Stimulated activated memory B cell treated with anti-CD40 and anti-IgM and Interleukin-4, amounts not matched to agents 10 μg/mL and 1 μg/mL and 100 μg/mL, for 72 hours (primary cell): Measurements from ENCODE around the gene MVP.
A peak's percentile ranks its signal among the peaks of the same experiment; 100 is the strongest.
"Not testable (repeated sequence)": the region's sequence is repeated elsewhere in the genome, so short reads cannot be mapped to it uniquely, and the experiment has no call there.

Experiments used
- ATAC-seq: fragments of 150-1000 bp; cut with Tn5 transposase; 2 replicates; pipeline ENCODE4 v1.10.0; 2021
- H3K27ac Mint-ChIP-seq: one replicate; pipeline ENCODE4 v1.8.0; 2022; ENCODE audit warnings: mild to moderate bottlenecking, mixed read lengths
- H3K27me3 Mint-ChIP-seq: one replicate; pipeline ENCODE4 v1.8.0; 2022; ENCODE audit warnings: mixed read lengths
- H3K36me3 Mint-ChIP-seq: one replicate; pipeline ENCODE4 v1.8.0; 2022; ENCODE audit warnings: mixed read lengths
- H3K4me1 Mint-ChIP-seq: one replicate; pipeline ENCODE4 v1.8.0; 2022; ENCODE audit warnings: mixed read lengths
- H3K4me3 Mint-ChIP-seq: one replicate; pipeline ENCODE4 v1.8.0; 2022; ENCODE audit warnings: mild to moderate bottlenecking, moderate library complexity, mixed read lengths
- H3K9me3 Mint-ChIP-seq: one replicate; pipeline ENCODE4 v1.8.0; 2022; ENCODE audit warnings: mixed read lengths

The MVP gene

GRCh38 chr16:29820271-29820701 lies at the start of gene MVP:
TSS of gene MVP (plus strand) at chr16:29820462. CDS start at chr16:29830550, 10,088 bp downstream.
- H3K4me1 Mint-ChIP-seq: peaks cover 70% of the 10 kb centered on the region
- H3K4me3 Mint-ChIP-seq: peak within 1 kb of the TSS; percentile 94
- no peaks in the 10 kb centered on the region for H3K9me3 Mint-ChIP-seq
- peak; percentile 49 for ATAC-seq
- H3K27me3 Mint-ChIP-seq: no peaks in the 10 kb centered on the region
- peaks cover 28% of the 10 kb centered on the region for H3K36me3 Mint-ChIP-seq
- H3K27ac Mint-ChIP-seq: peak within 1 kb of the TSS; percentile 84

GRCh38 chr16:29772330-29772729 lies 47.9 kb upstream of the MVP start:
- H3K36me3 Mint-ChIP-seq, H3K4me1 Mint-ChIP-seq, ATAC-seq, H3K27me3 Mint-ChIP-seq, H3K27ac Mint-ChIP-seq, H3K4me3 Mint-ChIP-seq, H3K9me3 Mint-ChIP-seq: not testable (repeated sequence)

GRCh38 chr16:29774730-29775129 lies 45.5 kb upstream of the MVP start:
- H3K4me3 Mint-ChIP-seq: no peak overlapping the region

GRCh38 chr16:29775742-29776408 lies 44.4 kb upstream of the MVP start:
- peaks cover 7% of the 10 kb centered on the region for H3K4me1 Mint-ChIP-seq
- H3K27ac Mint-ChIP-seq: no peak overlapping the region
- no peak for ATAC-seq
- no peak overlapping the region for H3K4me3 Mint-ChIP-seq
- H3K27me3 Mint-ChIP-seq: no peaks in the 10 kb centered on the region
- no peaks in the 10 kb centered on the region for H3K9me3 Mint-ChIP-seq
- H3K36me3 Mint-ChIP-seq: no peaks in the 10 kb centered on the region

More at GRCh38 chr16:29774730-29775129, 45.5 kb upstream of the MVP start:
- no peaks in the 10 kb centered on the region for H3K36me3 Mint-ChIP-seq
- ATAC-seq: no peak
- H3K4me1 Mint-ChIP-seq: peaks cover 6% of the 10 kb centered on the region
- no peak overlapping the region for H3K27ac Mint-ChIP-seq
- no peaks in the 10 kb centered on the region for H3K9me3 Mint-ChIP-seq
- no peaks in the 10 kb centered on the region for H3K27me3 Mint-ChIP-seq

DNA sequence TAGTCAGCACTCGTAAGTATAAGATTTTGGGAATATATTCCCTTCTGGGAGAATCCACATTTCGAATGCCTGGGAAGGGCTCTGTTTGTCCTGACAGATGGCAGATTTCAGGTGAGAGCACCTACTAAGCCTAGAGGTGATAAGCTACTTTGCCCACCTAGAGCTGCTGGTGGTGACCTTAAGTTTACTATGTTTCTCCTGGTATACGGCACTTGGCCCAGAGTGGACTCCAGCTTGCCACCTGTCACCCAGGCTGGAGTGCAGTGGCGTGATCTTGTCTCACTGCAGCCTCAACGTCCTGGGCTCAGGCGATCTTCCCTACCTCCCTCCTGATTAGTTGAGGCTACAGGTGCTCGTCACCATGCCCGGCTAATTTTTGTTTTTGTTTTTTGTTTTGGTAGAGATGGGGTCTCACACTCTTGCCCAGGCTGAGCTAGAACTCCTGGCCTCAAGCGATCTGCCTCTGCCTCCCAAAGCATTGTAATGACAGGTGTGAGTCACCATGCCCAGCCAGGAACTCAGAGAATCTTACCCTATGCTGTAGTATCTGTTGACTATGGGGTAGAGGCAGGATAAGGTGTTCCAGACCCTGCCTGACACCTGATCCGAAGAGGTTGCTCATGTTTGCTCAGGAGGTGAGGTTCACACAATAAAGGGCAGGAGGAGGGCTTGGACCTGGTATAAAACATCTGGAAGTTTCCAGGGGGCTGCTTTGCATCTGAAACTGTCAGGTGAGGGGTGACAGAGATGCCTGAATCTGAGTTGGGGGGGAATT lies 42.5 kb upstream of the MVP start, which contains the start of gene ZG16:
Gene ZG16, plus strand, starts transcription at position 681 of the 775 bp plus-strand sequence. CDS start 1,011 bp downstream, outside the sequence.
- Mint-ChIP-seq H3K4me1 (peaks cover 7% of the 10 kb centered on the region), H3K4me3 (no peak within 1 kb of the TSS), H3K27ac (no peak within 1 kb of the TSS), H3K27me3 (no peaks in the 10 kb centered on the region), H3K36me3 (no peaks in the 10 kb centered on the region), H3K9me3 (no peaks in the 10 kb centered on the region)
- ATAC-seq: no peak

- H3K4me1 Mint-ChIP-seq: peaks cover 7% of the 10 kb centered on the region
Observed at GRCh38 chr16:29779474-29779873, 40.8 kb upstream of the MVP start.

DNA sequence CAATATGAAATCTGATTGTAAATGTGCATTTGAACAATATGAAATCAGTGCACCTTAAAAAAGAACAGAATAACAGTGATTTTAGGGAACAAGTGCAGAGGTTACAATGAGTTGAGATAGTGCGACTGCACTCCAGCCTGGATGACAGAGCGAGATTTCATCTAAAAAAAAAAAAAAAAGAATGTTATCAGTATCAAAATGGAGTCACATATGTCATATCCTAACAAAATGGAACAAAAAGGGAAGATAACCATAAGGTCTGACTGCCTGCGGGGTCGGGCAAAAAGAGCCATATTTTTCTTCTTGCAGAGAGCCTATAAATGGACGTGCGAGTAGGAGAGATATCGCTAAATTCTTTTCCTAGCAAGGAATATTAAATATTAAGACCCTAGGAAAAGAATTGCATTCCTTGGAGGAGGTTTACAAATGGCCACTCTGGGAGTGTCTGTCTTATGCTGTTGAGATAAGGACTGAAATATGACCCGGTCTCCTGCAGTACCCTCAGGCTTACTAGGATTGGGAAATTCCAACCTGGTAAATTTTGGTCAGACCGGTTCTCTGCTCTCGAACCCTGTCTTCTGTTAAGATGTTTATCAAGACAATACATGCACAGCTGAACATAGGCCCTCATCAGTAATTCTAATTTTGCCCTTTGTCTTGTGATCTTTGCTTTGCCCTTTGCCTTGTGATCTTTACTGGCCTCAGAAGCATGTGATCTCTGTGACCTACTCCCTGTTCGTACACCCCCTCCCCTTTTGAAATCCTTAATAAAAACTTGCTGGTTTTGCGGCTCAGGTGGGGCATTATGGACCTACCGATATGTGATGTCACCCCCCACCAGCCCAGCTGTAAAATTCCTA lies 36.9 kb upstream of the MVP start:
- not testable (repeated sequence) for H3K4me3 Mint-ChIP-seq, H3K9me3 Mint-ChIP-seq, H3K27me3 Mint-ChIP-seq, H3K36me3 Mint-ChIP-seq, ATAC-seq
- peaks cover 16% of the 10 kb centered on the region for H3K4me1 Mint-ChIP-seq
- H3K27ac Mint-ChIP-seq: peak overlapping the region; percentile 45

More at GRCh38 chr16:29779474-29779873, 40.8 kb upstream of the MVP start:
- no peaks in the 10 kb centered on the region for H3K36me3 Mint-ChIP-seq
- no peak for ATAC-seq
- no peaks in the 10 kb centered on the region for H3K9me3 Mint-ChIP-seq
- H3K27me3 Mint-ChIP-seq: no peaks in the 10 kb centered on the region
- H3K27ac Mint-ChIP-seq: no peak overlapping the region
- H3K4me3 Mint-ChIP-seq: no peak overlapping the region

- no peak overlapping the region for H3K4me3 Mint-ChIP-seq
- H3K9me3 Mint-ChIP-seq: no peaks in the 10 kb centered on the region
- no peaks in the 10 kb centered on the region for H3K27me3 Mint-ChIP-seq
- ATAC-seq: no peak
- H3K36me3 Mint-ChIP-seq: no peaks in the 10 kb centered on the region
- peaks cover 16% of the 10 kb centered on the region for H3K4me1 Mint-ChIP-seq
- peak overlapping the region; percentile 77 for H3K27ac Mint-ChIP-seq
Observed at GRCh38 chr16:29784157-29784556, 36.1 kb upstream of the MVP start.

- peak; percentile 86 for ATAC-seq
- peaks cover 16% of the 10 kb centered on the region for H3K4me1 Mint-ChIP-seq
- peak overlapping the region; percentile 72 for H3K4me3 Mint-ChIP-seq
- peak overlapping the region; percentile 77 for H3K27ac Mint-ChIP-seq
- no peaks in the 10 kb centered on the region for H3K9me3 Mint-ChIP-seq
- H3K36me3 Mint-ChIP-seq: no peaks in the 10 kb centered on the region
- H3K27me3 Mint-ChIP-seq: no peaks in the 10 kb centered on the region
Observed at GRCh38 chr16:29784901-29785500, 35.3 kb upstream of the MVP start.

GRCh38 chr16:29787155-29787554 lies 33.1 kb upstream of the MVP start:
- not testable (repeated sequence) for H3K27me3 Mint-ChIP-seq, H3K27ac Mint-ChIP-seq, H3K4me3 Mint-ChIP-seq, H3K9me3 Mint-ChIP-seq, H3K36me3 Mint-ChIP-seq, ATAC-seq
- H3K4me1 Mint-ChIP-seq: peaks cover 16% of the 10 kb centered on the region

- Mint-ChIP-seq H3K27me3 (no peaks in the 10 kb centered on the region), H3K36me3 (peaks cover 7% of the 10 kb centered on the region), H3K9me3 (no peaks in the 10 kb centered on the region), H3K4me3 (peak overlapping the region; percentile 85), H3K4me1 (peaks cover 30% of the 10 kb centered on the region), H3K27ac (peak overlapping the region; percentile 85)
- peak; percentile 0 for ATAC-seq
Observed at GRCh38 chr16:29789775-29790182, 30.5 kb upstream of the MVP start.

- H3K4me1 Mint-ChIP-seq: peaks cover 25% of the 10 kb centered on the region
- ATAC-seq: peak; percentile 100
- peak within 1 kb of the TSS; percentile 85 for H3K27ac Mint-ChIP-seq
- H3K9me3 Mint-ChIP-seq: no peaks in the 10 kb centered on the region
- H3K4me3 Mint-ChIP-seq: peak within 1 kb of the TSS; percentile 85
- H3K27me3 Mint-ChIP-seq: no peaks in the 10 kb centered on the region
- H3K36me3 Mint-ChIP-seq: peaks cover 7% of the 10 kb centered on the region
Observed at GRCh38 chr16:29790183-29790948, 29.9 kb upstream of the MVP start, which contains the start of gene KIF22. TSS of gene KIF22 (plus strand) at chr16:29790751. CDS start at chr16:29790760, 9 bp downstream.

DNA sequence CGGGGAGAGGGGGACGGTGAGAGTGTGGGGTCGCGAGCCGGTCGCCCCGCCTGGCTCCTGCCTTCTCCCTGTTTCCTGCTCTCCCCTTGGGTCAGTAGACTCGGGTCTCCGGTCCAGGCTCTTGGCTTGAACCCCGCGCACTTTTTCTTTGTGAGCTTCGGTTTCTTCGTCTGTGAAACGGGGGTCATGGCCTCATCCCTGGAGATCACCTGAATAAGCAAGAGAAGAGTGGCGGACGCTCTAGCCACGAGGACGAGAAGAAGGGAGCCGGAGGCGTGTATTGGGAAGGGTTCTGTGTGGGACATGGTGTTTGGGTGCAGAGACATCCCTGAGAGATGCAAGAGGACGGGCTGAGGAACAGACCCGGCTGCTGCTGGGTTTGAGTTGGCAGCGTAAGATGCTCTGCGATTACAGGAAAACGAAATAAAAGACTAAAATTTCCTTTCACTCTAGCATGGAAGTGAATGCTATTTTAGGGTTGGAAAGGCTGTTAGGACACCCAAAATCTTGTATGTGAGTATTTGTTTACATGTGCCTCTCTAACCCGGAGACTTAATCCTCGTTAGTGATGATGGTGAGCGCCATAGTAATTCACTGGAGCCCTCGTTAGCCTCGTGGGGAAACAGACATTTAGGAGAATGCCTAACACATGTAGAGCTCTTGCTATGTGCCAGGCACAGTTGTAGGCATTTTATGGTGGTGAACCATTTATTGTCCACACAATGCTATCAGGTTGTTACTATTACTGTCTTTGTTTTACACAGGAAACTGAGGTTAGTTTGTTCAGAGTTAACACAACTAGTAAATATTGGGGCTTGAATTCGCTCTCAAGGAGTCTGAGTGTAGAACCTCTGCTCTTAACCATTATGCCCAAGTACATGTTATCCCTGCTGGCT lies 29.1 kb upstream of the MVP start:
- Mint-ChIP-seq H3K27ac (peak overlapping the region; percentile 85), H3K4me3 (peak overlapping the region; percentile 85), H3K27me3 (no peaks in the 10 kb centered on the region), H3K36me3 (peaks cover 7% of the 10 kb centered on the region), H3K9me3 (no peaks in the 10 kb centered on the region), H3K4me1 (peaks cover 21% of the 10 kb centered on the region)
- no peak for ATAC-seq
